GM18909 (cell line): ENCODE measurements around the gene SAE1.
A peak's percentile ranks its signal among the peaks of the same experiment; 100 is the strongest.

Experiments used
- ATAC-seq: cut with Tn5 transposase; IDR thresholded peaks from one replicate; pipeline ENCODE4 v1.9.1; 2021; ENCODE audit warnings: mild to moderate bottlenecking; ENCODE audit not compliant: unreplicated experiment, poor library complexity

The SAE1 gene

DNA sequence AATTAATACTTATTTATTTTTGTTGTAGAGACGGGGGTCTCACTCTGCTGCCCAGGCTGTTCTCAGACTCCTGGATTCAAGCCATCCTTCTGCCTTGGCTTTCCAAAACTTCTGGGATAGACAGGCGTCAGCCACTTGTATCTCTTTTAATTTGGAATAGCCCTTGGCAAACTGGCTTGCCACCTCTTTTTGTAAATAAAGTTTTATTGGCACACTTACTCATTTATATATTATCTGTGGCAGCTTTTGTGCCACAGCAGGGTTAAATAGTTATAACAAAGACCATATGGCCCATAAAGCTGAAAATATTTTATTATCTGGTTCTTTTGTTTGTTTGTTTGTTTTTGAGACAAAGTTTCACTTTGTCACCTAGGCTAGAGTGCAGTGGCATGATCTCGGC lies 69.9 kb downstream of the SAE1 start:
- no peak for ATAC-seq

DNA sequence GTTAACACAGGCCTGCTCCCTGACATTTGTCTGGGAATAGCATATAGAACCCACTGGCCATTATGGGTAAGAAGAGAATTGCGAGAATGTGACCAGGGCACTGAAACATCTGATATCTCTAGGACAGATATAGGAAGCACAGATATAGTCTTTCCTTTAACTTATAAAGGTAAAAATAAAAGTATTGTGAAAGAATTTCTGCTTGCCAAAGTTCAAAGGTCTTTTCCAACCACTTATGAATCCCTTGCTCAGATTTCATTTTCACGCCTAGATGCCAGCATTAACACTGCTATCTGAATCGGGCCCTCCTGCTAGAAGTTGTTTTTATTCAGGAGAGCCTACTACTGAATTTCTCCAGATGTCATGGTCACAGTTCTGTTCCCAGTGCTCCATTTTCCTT lies 72.6 kb downstream of the SAE1 start:
- ATAC-seq, result no peak

DNA sequence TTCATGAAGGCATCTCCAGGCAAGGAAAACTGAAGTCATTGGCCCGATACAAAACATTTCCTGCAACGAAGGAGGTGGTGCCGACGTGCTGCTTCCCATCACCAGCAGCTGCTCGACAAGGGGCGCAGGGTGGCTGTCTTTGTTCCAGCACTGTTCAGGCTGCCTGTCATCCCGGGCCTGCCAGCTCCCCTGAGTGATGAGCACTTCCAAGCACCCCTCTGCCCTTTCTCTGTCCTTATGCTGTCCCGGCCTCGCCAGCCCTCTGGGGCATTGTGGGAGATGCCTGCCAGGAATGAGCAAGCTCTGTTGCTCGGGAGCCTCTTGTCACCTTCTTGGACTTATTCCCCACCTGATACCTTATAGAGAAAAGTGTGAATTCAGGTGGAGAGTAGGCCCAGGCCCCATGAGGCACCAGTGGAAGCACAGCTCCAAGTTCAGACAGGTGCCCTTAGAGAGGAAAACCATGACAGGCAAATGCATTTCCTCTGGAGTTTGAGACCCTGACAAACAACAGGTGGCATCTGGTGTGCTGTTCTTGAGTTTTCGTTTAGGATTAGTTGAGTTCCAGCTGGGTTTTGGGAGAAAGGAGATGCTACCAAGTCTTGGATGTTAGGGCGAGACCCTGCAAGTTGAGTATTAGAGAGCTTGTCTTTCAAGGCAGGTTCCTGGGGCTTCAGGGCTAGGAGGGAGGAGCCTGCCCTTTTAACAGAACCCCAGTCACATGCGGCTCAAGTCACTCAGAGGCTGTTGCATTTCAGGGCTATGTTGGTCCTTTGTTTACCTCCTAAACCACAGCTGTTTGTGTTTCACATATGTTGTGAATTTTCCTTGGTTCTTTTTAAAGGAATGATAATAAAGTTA lies 78.9 kb downstream of the SAE1 start:
- ATAC-seq, result no peak

GRCh38 chr19:47210180-47210490 lies 79.5 kb downstream of the SAE1 start:
- no peak for ATAC-seq

DNA sequence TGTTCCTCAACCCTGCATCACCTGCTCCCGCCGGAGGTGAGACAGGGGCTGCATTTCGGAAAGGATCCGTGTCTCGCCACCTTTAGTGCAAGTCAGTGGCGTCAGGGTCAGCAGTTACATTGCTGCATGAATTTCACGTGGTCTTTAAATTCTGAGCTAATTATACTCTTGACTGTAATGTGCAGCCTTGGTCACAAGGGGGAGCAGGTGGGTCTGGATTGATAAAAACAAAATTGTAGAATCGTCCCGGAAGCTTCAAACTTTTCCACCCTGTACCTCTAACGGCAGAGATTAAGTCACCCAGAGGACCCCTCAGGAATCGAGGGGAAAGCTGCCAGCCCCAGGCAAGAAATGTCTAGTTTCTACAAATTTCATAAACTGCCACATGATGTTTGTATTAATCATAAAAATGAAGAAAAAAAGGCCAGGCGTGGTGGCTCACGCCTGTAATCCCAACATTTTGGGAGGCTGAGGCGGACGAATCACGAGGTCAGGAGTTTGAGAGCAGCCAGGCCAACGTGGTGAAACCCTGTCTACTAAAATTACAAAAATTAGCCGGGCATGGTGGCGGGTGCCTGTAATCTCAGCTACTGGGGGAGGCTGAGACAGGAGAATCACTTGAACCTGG lies 80.2 kb downstream of the SAE1 start:
- ATAC-seq, result no peak

- ATAC-seq, result no peak
Measured at GRCh38 chr19:47215581-47215980, 84.9 kb downstream of the SAE1 start.

DNA sequence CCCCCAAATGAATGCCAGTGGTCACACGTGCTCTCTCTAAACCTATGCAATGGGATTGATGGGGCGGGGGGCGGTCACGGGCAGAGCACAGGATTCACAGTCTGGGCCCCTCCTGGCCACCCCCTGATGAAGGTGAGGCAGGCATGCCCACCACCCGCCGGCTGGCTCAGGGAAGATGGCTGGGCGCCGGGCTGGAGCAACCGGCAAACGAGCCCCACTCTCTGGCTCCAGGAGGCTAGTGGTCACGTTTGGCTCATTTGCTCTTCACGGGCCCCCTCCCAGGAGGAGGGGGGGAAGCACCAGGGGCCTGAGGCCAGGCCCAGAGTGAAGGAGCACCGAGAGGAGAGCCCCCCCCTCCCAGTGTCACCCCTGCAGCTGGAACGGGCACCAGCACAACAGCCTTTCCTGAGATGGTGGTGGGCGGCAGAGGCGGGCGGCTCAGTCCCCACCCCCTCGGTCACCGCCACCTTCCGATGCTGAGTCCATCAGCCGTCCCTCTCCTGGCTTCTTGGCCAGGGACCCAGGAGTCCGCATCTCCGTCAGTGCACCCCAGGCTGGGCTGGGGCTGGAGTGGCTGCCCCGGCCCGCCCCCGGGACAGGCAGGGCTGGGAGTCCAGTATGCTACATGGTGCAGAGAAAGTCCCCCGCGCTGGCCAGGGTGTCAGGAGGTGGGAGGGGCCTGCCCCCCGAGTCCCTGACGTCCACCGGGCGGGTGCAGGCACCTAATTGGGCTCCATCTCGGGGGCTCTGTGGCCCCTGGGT lies 90.6 kb downstream of the SAE1 start:
- no peak for ATAC-seq

- no peak for ATAC-seq
Measured at GRCh38 chr19:47221890-47222289, 91.3 kb downstream of the SAE1 start.

DNA sequence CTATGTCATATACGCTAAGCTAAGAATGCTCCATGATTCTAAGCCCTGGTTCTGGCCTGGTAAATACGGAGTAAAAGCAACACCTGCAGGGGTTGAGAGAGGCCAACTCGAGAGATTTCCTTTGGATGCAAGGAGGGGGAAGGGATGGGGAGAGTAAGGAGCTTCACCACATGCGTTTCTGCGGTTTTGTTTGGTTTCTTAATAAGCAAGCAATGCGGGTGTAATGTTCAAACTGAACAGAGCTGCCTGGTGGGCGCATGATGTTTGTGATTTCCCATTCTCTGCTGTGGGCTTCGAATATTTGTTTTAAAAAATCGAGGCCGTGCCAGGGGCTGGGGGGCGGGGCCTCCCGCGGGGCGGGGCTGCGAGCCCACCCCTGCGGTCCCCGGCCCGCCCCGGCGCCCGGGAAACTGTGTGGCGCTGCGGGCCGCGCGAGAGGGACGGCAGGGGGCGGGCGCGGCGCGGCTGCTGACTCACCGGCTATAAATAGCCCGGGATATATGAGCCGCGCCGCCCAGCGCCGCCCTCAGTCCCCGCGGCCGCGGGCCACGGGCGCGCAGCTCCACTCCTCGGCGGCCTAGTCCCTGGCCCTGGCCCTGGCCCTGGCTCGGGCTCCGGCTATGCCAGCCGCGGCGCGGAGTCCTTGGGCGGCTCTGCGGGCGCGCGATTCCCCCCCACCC lies 95.3 kb downstream of the SAE1 start:
- ATAC-seq, result peak; percentile 44

- peak; percentile 25 for ATAC-seq
Measured at GRCh38 chr19:47226426-47227351, 96.1 kb downstream of the SAE1 start.

DNA sequence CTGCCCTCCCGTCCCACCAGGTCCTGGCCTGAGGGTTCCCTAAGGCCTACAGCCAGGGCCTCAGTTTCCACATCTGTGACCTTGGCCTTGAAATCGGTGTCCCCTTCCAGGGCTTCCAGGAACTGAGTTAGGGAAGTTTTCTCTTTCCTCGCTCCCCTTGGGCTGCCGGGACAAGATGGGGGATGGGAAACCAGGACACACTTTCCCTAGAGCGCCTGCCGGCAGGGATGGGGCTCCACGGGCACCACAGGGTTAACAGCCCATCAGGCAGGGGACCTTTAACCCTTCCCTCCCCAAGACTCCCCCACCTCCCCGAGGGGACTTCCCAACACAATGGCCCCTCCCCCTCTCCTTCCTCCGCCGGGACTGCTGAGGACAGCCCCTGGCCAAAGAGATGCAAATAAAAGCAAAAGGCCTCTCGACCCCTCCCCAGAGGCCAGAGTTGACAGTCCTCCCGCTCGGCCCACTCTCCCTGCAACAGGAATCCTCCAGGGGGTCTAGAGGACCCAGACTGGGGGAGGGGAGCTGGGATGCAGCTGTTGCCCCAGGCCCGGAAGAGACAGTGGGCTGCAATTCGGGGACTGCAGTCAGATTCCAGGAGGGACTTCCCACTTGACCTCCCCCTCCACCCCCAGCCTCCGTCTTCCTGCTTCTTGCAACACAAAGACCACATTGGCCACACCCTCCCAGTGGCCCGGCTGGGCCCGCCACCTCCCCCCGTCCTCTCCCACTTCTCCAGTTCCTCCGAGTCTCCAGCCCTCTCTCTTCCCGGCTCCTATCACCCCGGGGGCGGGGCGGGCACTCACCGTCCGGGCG lies 96.9 kb downstream of the SAE1 start:
- no peak for ATAC-seq

- ATAC-seq, result no peak
Measured at GRCh38 chr19:47228168-47228936, 97.7 kb downstream of the SAE1 start.

DNA sequence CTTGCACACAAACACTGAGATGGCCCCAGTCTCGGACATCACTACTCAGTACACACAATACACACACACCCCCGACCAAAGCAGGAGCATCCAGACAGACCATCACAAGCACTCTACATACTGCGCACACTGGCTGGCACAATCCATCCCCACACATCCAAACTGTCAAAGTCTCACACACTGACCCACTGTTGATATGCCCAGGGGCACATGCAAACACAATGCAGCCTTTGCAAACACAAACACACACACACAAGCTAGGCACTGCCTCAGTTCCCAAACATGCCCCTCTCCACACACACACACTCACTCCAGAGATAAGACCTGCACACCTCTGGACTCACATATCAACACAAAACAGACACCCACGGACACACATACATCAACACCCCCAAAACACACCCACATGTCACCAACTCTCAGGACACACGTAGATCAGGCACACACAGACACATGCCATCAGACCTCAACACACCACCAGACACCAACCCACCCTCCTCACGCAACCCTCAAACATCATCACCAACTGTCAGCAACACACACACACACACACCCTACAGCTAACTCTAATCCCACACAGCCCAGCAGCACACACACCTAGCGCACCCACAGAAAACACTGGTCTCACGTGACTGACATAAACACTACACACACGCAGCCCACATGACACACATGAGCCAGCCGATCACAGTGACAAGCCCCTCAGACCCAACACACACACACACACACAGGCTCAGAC lies 98.5 kb downstream of the SAE1 start:
- no peak for ATAC-seq

- no peak for ATAC-seq
Measured at GRCh38 chr19:47229676-47230053, 99.0 kb downstream of the SAE1 start.

GRCh38 chr19:47230054-47230920 lies 99.7 kb downstream of the SAE1 start:
- ATAC-seq, result no peak

- no peak for ATAC-seq
Measured at GRCh38 chr19:47230921-47231214, 100.2 kb downstream of the SAE1 start, which contains the start of gene BBC3. BBC3 (minus strand) TSS chr19:47231199; CDS start chr19:47228431, 2,768 bp downstream.
